Neuronal stem cell (in vitro differentiated cells): ENCODE measurements around the gene MRGPRX4.
A peak's percentile ranks its signal among the peaks of the same experiment; 100 is the strongest.
"Not testable (repeated sequence)": the region's sequence is repeated elsewhere in the genome, so short reads cannot be mapped to it uniquely, and the experiment has no call there.

Experiments
- DNase-seq: peaks from one replicate; pipeline ENCODE4 v3.0.0-alpha.2; 2013; ENCODE audit warnings: low spot score
- H2AFZ ChIP-seq: one replicate; pipeline ENCODE4 v1.6.1; 2013; ENCODE audit warnings: mild to moderate bottlenecking, low read length, inconsistent platforms
- H2AK5ac ChIP-seq: 2 replicates; pipeline ENCODE4 v1.6.1; 2013; ENCODE audit warnings: low read depth, mild to moderate bottlenecking, inconsistent platforms, low read length, moderate library complexity, mixed read lengths
- H2BK120ac ChIP-seq: 2 replicates; pipeline ENCODE4 v1.6.1; 2013; ENCODE audit warnings: low read depth, mild to moderate bottlenecking, inconsistent platforms, low read length, moderate library complexity, mixed read lengths
- H2BK12ac ChIP-seq: one replicate; pipeline ENCODE4 v1.6.1; 2013; ENCODE audit warnings: low read length, inconsistent platforms
- H2BK15ac ChIP-seq: 2 replicates; pipeline ENCODE4 v1.6.1; 2013; ENCODE audit warnings: mild to moderate bottlenecking, low read length, inconsistent platforms, mixed read lengths
- H2BK5ac ChIP-seq: one replicate; pipeline ENCODE4 v1.6.1; 2013; ENCODE audit warnings: inconsistent platforms, mild to moderate bottlenecking, low read length, moderate library complexity
- H3K14ac ChIP-seq: one replicate; pipeline ENCODE4 v1.6.1; 2013; ENCODE audit warnings: low read length, inconsistent platforms
- H3K18ac ChIP-seq: 2 replicates; pipeline ENCODE4 v1.6.1; 2013; ENCODE audit warnings: low read length, inconsistent platforms
- H3K23ac ChIP-seq: 2 replicates; pipeline ENCODE4 v1.6.1; 2013; ENCODE audit warnings: low read depth, mild to moderate bottlenecking, mixed read lengths, low read length, inconsistent platforms; ENCODE audit not compliant: poor library complexity
- H3K27ac ChIP-seq: replicated peaks from 3 replicates; pipeline ENCODE4 v1.5.1; 2013; ENCODE audit warnings: low read length, inconsistent platforms
- H3K27me3 ChIP-seq, 3 experiments: 2 replicates each; pipeline ENCODE4 v1.6.1; 2013; ENCODE audit warnings: low read length in 3 of 3, mild to moderate bottlenecking in 2 of 3, inconsistent platforms in 1 of 3, low read depth in 1 of 3, mixed read lengths in 1 of 3, moderate library complexity in 1 of 3; ENCODE audit not compliant: control insufficient read depth in 3 of 3, insufficient read depth in 3 of 3
- H3K36me3 ChIP-seq, 2 donors: replicated peaks in 1 of 2; 2 replicates each; pipeline ENCODE4 v1.6.1; 2013; ENCODE audit warnings: low read length in 2 of 2; ENCODE audit not compliant: control insufficient read depth in 2 of 2, insufficient read depth in 2 of 2
- H3K4ac ChIP-seq: 2 replicates; pipeline ENCODE4 v1.6.1; 2013; ENCODE audit warnings: inconsistent platforms, mild to moderate bottlenecking, low read length, moderate library complexity
- H3K4me1 ChIP-seq, 2 donors: 1 replicate in 1 of 2; 2 replicates in 1 of 2; pipeline ENCODE4 v1.6.1; 2013; ENCODE audit warnings: low read length in 2 of 2, low read depth in 1 of 2; ENCODE audit not compliant: control insufficient read depth in 2 of 2, insufficient read depth in 1 of 2
- H3K4me2 ChIP-seq: one replicate; pipeline ENCODE4 v1.6.1; 2013; ENCODE audit warnings: mild to moderate bottlenecking, low read length, inconsistent platforms; ENCODE audit not compliant: insufficient read depth, poor library complexity, severe bottlenecking
- H3K4me3 ChIP-seq, 2 donors: 2 replicates each; pipeline ENCODE4 v1.5.1; 2013; ENCODE audit warnings: low read length in 2 of 2, mild to moderate bottlenecking in 2 of 2, inconsistent platforms in 1 of 2, moderate library complexity in 1 of 2
- H3K79me1 ChIP-seq: one replicate; pipeline ENCODE4 v1.6.1; 2013; ENCODE audit warnings: low read depth, mild to moderate bottlenecking, inconsistent platforms, low read length, moderate library complexity
- H3K9ac ChIP-seq: one replicate; pipeline ENCODE4 v1.6.1; 2013; ENCODE audit warnings: mild to moderate bottlenecking, low read depth, low read length, inconsistent platforms; ENCODE audit not compliant: poor library complexity
- H3K9me3 ChIP-seq, 2 donors: replicated peaks in 1 of 2; 2 replicates each; pipeline versions ENCODE3 to v1.6.1; 2013; ENCODE audit warnings: low read length in 2 of 2, mild to moderate bottlenecking in 2 of 2, inconsistent platforms in 1 of 2, low read depth in 1 of 2, mixed read lengths in 1 of 2, moderate library complexity in 1 of 2; ENCODE audit not compliant: control insufficient read depth in 2 of 2, insufficient read depth in 1 of 2
- H4K8ac ChIP-seq: one replicate; pipeline ENCODE4 v1.6.1; 2013; ENCODE audit warnings: low read depth, mild to moderate bottlenecking, inconsistent platforms, low read length, moderate library complexity
- H4K91ac ChIP-seq: one replicate; pipeline ENCODE4 v1.6.1; 2013; ENCODE audit warnings: low read length, low read depth, mild to moderate bottlenecking, inconsistent platforms; ENCODE audit not compliant: poor library complexity
- WGBS, 2 donors: extraction: QIAGEN DNeasy Blood & Tissue Kit; methylation state at CpG; one replicate each; pipeline ENCODE4 v1.1.7; 2013; ENCODE audit warnings: missing lambda C conversion rate in 2 of 2, mixed read lengths in 1 of 2; ENCODE audit not compliant: insufficient read length in 2 of 2, insufficient replicate concordance in 1 of 2; ENCODE audit errors: extremely low coverage in 2 of 2; 5-methylcytosine and 5-hydroxymethylcytosine counted together

The MRGPRX4 gene

GRCh38 chr11:18193010-18193409, 20.4 kb downstream of the MRGPRX4 start:
- Histone ChIP-seq H3K27me3 (peaks cover 0 to 8% (median 0%) of the 10 kb centered on the region in 3 experiments), H4K91ac (no peak overlapping the region), H3K36me3 (no peaks in the 10 kb centered on the region), H3K4me3 (no peak overlapping the region), H2AK5ac (no peak overlapping the region), H2BK5ac (no peak overlapping the region), H3K27ac (no peak overlapping the region), H3K79me1 (no peaks in the 10 kb centered on the region), H3K23ac (no peak overlapping the region), H2BK12ac (no peak overlapping the region), H2BK120ac (no peak overlapping the region), H4K8ac (no peak overlapping the region), H2AFZ (no peak overlapping the region), H2BK15ac (no peak overlapping the region), H3K14ac (no peak overlapping the region), H3K9ac (no peak overlapping the region), H3K9me3 (peaks cover 0 to 4% of the 10 kb centered on the region in 2 donors), H3K18ac (no peak overlapping the region), H3K4me1 (peaks cover 0 to 2% of the 10 kb centered on the region in 2 donors), H3K4me2 (no peak overlapping the region), H3K4ac (no peak overlapping the region)
- DNase-seq: no peak
- WGBS, 2 donors: no CpG with 5 or more reads among the region's 4 CpGs

DNA sequence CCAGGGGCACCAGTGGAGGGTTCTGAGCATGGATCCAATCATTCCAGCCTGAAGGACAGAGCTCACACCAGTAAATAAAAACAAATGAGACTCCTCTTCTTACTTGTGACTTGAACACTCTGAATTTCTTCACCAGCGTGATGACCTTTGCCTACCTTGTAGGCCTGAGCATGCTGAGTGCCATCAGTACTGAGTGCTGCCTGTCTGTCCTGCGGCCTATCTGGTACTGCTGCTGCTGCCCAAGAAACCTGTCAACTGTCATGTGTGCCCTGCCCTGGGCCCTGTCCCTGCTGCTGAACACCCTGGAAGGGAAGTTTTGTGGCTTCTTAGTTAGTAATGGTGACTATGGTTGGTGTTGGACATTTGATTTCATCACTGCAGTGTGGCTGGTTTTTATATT, 23.9 kb downstream of the MRGPRX4 start:
- H3K18ac ChIP-seq: no peak overlapping the region
- no peak overlapping the region for H2BK120ac ChIP-seq
- H3K4me2 ChIP-seq: no peak overlapping the region
- WGBS, 2 donors: no CpG with 5 or more reads among the region's 2 CpGs
- H2BK12ac ChIP-seq: no peak overlapping the region
- H4K91ac ChIP-seq: no peak overlapping the region
- H4K8ac ChIP-seq: no peak overlapping the region
- no peak overlapping the region for H3K27ac ChIP-seq
- H3K27me3 ChIP-seq: peaks cover 0 to 8% (median 0%) of the 10 kb centered on the region in 3 experiments
- H3K14ac ChIP-seq: no peak overlapping the region
- no peaks in the 10 kb centered on the region for H3K9me3 ChIP-seq
- DNase-seq: no peak
- H3K79me1 ChIP-seq: no peaks in the 10 kb centered on the region
- H2AFZ ChIP-seq: no peak overlapping the region
- no peak overlapping the region for H2AK5ac ChIP-seq
- no peaks in the 10 kb centered on the region for H3K36me3 ChIP-seq
- peaks cover 0 to 2% of the 10 kb centered on the region in 2 donors for H3K4me1 ChIP-seq
- no peak overlapping the region for H3K23ac ChIP-seq
- H3K4me3 ChIP-seq: no peak overlapping the region
- no peak overlapping the region for H2BK15ac ChIP-seq
- no peak overlapping the region for H3K9ac ChIP-seq
- no peak overlapping the region for H2BK5ac ChIP-seq
- no peak overlapping the region for H3K4ac ChIP-seq

- H3K4me1 ChIP-seq, H3K27ac ChIP-seq, H3K4me2 ChIP-seq, H2AK5ac ChIP-seq, H4K91ac ChIP-seq, H2BK120ac ChIP-seq, H3K9ac ChIP-seq, H2BK15ac ChIP-seq, H2AFZ ChIP-seq, H2BK12ac ChIP-seq, H4K8ac ChIP-seq, DNase-seq, H3K4me3 ChIP-seq, H3K18ac ChIP-seq, H3K36me3 ChIP-seq, H3K79me1 ChIP-seq, H3K9me3 ChIP-seq, H3K27me3 ChIP-seq, H3K14ac ChIP-seq, H3K4ac ChIP-seq, H3K23ac ChIP-seq, H2BK5ac ChIP-seq: not testable (repeated sequence)
- no CpG with 5 or more reads among the region's 3 CpGs for WGBS, 2 donors
Measured at GRCh38 chr11:18197738-18198137, 25.1 kb downstream of the MRGPRX4 start.

- H2BK15ac ChIP-seq: peak overlapping the region; percentile 35
- H3K14ac ChIP-seq: no peak overlapping the region
- no peak overlapping the region for H3K23ac ChIP-seq
- peak overlapping the region; percentile 25 for H2AFZ ChIP-seq
- H3K79me1 ChIP-seq: no peaks in the 10 kb centered on the region
- peak; percentile 40 for DNase-seq
- no peaks in the 10 kb centered on the region for H3K36me3 ChIP-seq
- no peak overlapping the region for H3K27ac ChIP-seq
- no peak overlapping the region for H2AK5ac ChIP-seq
- H3K18ac ChIP-seq: peak overlapping the region; percentile 23
- H2BK12ac ChIP-seq: no peak overlapping the region
- no peak overlapping the region for H2BK5ac ChIP-seq
- no peak overlapping the region for H2BK120ac ChIP-seq
- WGBS, 2 donors: no CpG with 5 or more reads among the region's 6 CpGs
- peaks cover 0 to 2% (median 0%) of the 10 kb centered on the region in 3 experiments for H3K27me3 ChIP-seq
- no peak overlapping the region for H3K4ac ChIP-seq
- H3K9ac ChIP-seq: no peak overlapping the region
- no peaks in the 10 kb centered on the region for H3K9me3 ChIP-seq
- H4K8ac ChIP-seq: no peak overlapping the region
- H3K4me1 ChIP-seq: no peaks in the 10 kb centered on the region
- no peak overlapping the region for H4K91ac ChIP-seq
- H3K4me3 ChIP-seq: no peak overlapping the region
- H3K4me2 ChIP-seq: no peak overlapping the region
Measured at GRCh38 chr11:18203723-18204122, 31.1 kb downstream of the MRGPRX4 start.
